Measurements from ENCODE around the gene CCDC142. TPM values are rescaled to one million over a fixed set of nuclear protein-coding genes. Genes with fewer than 3 reads are reported as not detected.
A peak's percentile ranks its signal among the peaks of the same experiment; 100 is the strongest.

Gene CCDC142
- total and polyA plus RNA-seq, 2 experiments from 2014 or later, result 5.1 to 12.3 TPM

GRCh38 chr2:74512744-74513604 is 30.2 kb upstream of the CCDC142 start:
- no peaks in the 10 kb centered on the region for H3K36me3 ChIP-seq (ENCODE audit: insufficient read depth)
- H3K27me3 ChIP-seq (ENCODE audit: insufficient read depth), result peaks cover 100% of the 10 kb centered on the region
- TF ChIP-seq EZH2 (IDR thresholded peaks at IDR 0.05; ENCODE audit: low read depth, unreplicated experiment) (peak; percentile 92), JUNB (IDR thresholded peaks at IDR 0.05; ENCODE audit: unreplicated experiment) (no peak), ETS1 (IDR thresholded peaks at IDR 0.05) (no peak), NANOG (IDR thresholded peaks at IDR 0.05; ENCODE audit: borderline replicate concordance) (no peak)
- no peaks in the 10 kb centered on the region for H3K79me2 ChIP-seq (replicated peaks; ENCODE audit: insufficient read depth)
- peaks cover 94% of the 10 kb centered on the region for H3K27me3 Mint-ChIP-seq (ENCODE audit: insufficient read depth, low read depth, poor library complexity)
- no peaks in the 10 kb centered on the region; the same call in 1 of the 2 replicates for H4K20me1 ChIP-seq (replicated peaks; ENCODE audit: insufficient read depth)
- H3F3A ChIP-seq (replicated peaks; ENCODE audit: low read depth), result peaks cover 5% of the 10 kb centered on the region; the same call in 1 of the 2 replicates
- H3K4me3 Mint-ChIP-seq, result peak overlapping the region; percentile 64
- peak overlapping the region; percentile 80 for H3K4me2 ChIP-seq
- no peak overlapping the region for H3K27ac Mint-ChIP-seq
- DNase-seq (ENCODE audit: low spot score) (peak; percentile 44), ATAC-seq (peak; percentile 3; the same call in 2 of the 3 replicates)
- H3K4me3 ChIP-seq, result peak overlapping the region; percentile 57
- peaks cover 21% of the 10 kb centered on the region; the same call in 1 of the 2 replicates for H3K4me1 ChIP-seq (ENCODE audit: insufficient read depth)
- H3K9me2 ChIP-seq (ENCODE audit: insufficient read depth), result peaks cover 7% of the 10 kb centered on the region
- H3K4me1 Mint-ChIP-seq, result peaks cover 18% of the 10 kb centered on the region
- H2AFZ ChIP-seq, result no peak overlapping the region; the same call in 1 of the 2 replicates
- peaks cover 8% of the 10 kb centered on the region for H3K36me3 Mint-ChIP-seq (ENCODE audit: low read depth)
- peaks cover 24% of the 10 kb centered on the region for H3K9me3 Mint-ChIP-seq
- no peak overlapping the region for H3K27ac ChIP-seq (ENCODE audit: low read depth)

- Histone ChIP-seq H3K36me3 (ENCODE audit: insufficient read depth) (no peaks in the 10 kb centered on the region), H3K9me2 (ENCODE audit: insufficient read depth) (no peaks in the 10 kb centered on the region), H4K20me1 (replicated peaks; ENCODE audit: insufficient read depth) (no peaks in the 10 kb centered on the region), H2AFZ (no peak overlapping the region), H3K27ac (ENCODE audit: low read depth) (no peak overlapping the region), H3K79me2 (replicated peaks; ENCODE audit: insufficient read depth) (peaks cover 5% of the 10 kb centered on the region), H3K4me2 (no peak overlapping the region), H3K27me3 (ENCODE audit: insufficient read depth) (peaks cover 92% of the 10 kb centered on the region), H3K4me3 (no peak overlapping the region), H3K4me1 (ENCODE audit: insufficient read depth) (peaks cover 26% of the 10 kb centered on the region), H3F3A (replicated peaks; ENCODE audit: low read depth) (no peaks in the 10 kb centered on the region)
- Mint-ChIP-seq H3K27ac (no peak overlapping the region), H3K4me1 (peaks cover 25% of the 10 kb centered on the region), H3K4me3 (no peak overlapping the region), H3K27me3 (ENCODE audit: insufficient read depth, low read depth, poor library complexity) (peaks cover 92% of the 10 kb centered on the region), H3K36me3 (ENCODE audit: low read depth) (peaks cover 9% of the 10 kb centered on the region; the same call in 2 of the 3 replicates), H3K9me3 (peaks cover 15% of the 10 kb centered on the region)
- TF ChIP-seq JUNB (IDR thresholded peaks at IDR 0.05; ENCODE audit: unreplicated experiment) (no peak), EZH2 (IDR thresholded peaks at IDR 0.05; ENCODE audit: low read depth, unreplicated experiment) (peak; percentile 38), REST (IDR thresholded peaks at IDR 0.05; ENCODE audit: unreplicated experiment) (no peak), NANOG (IDR thresholded peaks at IDR 0.05; ENCODE audit: borderline replicate concordance) (no peak)
- no peak for ATAC-seq
- DNase-seq (ENCODE audit: low spot score), result no peak
Observed at GRCh38 chr2:74511104-74511989, 28.5 kb upstream of the CCDC142 start.

Data from GM23338 (cell line).